Ishikawa (cell line): ENCODE results near the gene ZNF664.

Source experiments
- CEBPB ChIP-seq: IDR thresholded peaks from 2 replicates; pipeline ENCODE4 v1.6.1; 2012
- CREB1 ChIP-seq: IDR thresholded peaks from 2 replicates; pipeline ENCODE4 v1.6.1; 2012; ENCODE audit warnings: low read depth
- RAD21 ChIP-seq: IDR thresholded peaks from 2 replicates; pipeline ENCODE4 v1.6.1; 2012; ENCODE audit warnings: low read depth
- REST ChIP-seq: IDR thresholded peaks from 2 replicates; pipeline ENCODE4 v1.6.1; 2012; ENCODE audit warnings: low read depth, mild to moderate bottlenecking
- TAF1 ChIP-seq: IDR thresholded peaks from 2 replicates; pipeline ENCODE4 v1.6.1; 2012; ENCODE audit warnings: low read depth, mild to moderate bottlenecking
- TCF12 ChIP-seq: IDR thresholded peaks from 2 replicates; pipeline ENCODE4 v1.6.1; 2012; ENCODE audit warnings: low read depth
- YY1 ChIP-seq: IDR thresholded peaks from 2 replicates; pipeline ENCODE4 v1.6.1; 2012; ENCODE audit warnings: low read depth
- ZBTB7A ChIP-seq: IDR thresholded peaks from 2 replicates; pipeline ENCODE4 v1.6.1; 2012; ENCODE audit warnings: low read depth
- TF ChIP-seq, protein P1 (sequence below): IDR thresholded peaks from 2 replicates; pipeline ENCODE4 v1.6.1; 2012

DNA sequence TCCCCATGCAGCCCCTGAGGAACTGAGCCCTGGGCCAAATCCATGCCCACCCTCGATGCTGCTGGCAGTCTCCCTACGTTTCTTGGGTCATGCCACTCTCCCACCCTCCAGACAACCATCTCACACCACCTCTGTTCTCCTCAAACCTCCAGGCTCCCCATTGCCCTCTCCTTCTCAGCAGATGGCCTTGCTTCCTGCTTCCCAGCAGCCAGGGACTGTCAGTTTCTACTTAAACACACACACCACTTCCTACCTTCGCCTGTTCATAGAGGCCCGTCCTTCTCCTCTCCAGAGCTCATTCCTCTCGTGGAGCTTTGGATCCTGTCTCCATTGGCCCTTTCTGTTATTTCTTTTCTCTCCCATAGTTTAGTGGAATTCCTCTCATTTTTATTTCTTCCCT, 27.1 kb downstream of the ZNF664 start:
- TF ChIP-seq TCF12 (no peak), YY1 (no peak), REST (no peak), ZBTB7A (no peak), RAD21 (no peak), CREB1 (no peak), CEBPB (no peak), TAF1 (no peak)
- TF ChIP-seq, protein P1, sequence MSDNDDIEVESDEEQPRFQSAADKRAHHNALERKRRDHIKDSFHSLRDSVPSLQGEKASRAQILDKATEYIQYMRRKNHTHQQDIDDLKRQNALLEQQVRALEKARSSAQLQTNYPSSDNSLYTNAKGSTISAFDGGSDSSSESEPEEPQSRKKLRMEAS = no peak
